C4-2B (cell line): Measurements from ENCODE around the gene CLDN15.

Source experiments
- CTCF ChIP-seq: fragments of 450-650 bp; conservative IDR thresholded peaks from 2 replicates; pipeline ENCODE4 v1.5.1; 2017; ENCODE audit warnings: mild to moderate bottlenecking
- ZFX ChIP-seq: fragments of 450-650 bp; IDR thresholded peaks from 2 replicates; pipeline ENCODE4 v1.6.1; 2017

- TF ChIP-seq CTCF (no peak), ZFX (no peak)
Observed at GRCh38 chr7:101200862-101201599, 36.6 kb downstream of the CLDN15 start, which contains the start of gene MOGAT3.
